GM19372 (cell line): Measurements from ENCODE around the gene GATA2.

Experiments used
- ATAC-seq: cut with Tn5 transposase; IDR thresholded peaks from one replicate; pipeline ENCODE4 v1.9.1; 2021; ENCODE audit warnings: mild to moderate bottlenecking, low read depth, moderate library complexity; ENCODE audit not compliant: unreplicated experiment

Gene GATA2

DNA sequence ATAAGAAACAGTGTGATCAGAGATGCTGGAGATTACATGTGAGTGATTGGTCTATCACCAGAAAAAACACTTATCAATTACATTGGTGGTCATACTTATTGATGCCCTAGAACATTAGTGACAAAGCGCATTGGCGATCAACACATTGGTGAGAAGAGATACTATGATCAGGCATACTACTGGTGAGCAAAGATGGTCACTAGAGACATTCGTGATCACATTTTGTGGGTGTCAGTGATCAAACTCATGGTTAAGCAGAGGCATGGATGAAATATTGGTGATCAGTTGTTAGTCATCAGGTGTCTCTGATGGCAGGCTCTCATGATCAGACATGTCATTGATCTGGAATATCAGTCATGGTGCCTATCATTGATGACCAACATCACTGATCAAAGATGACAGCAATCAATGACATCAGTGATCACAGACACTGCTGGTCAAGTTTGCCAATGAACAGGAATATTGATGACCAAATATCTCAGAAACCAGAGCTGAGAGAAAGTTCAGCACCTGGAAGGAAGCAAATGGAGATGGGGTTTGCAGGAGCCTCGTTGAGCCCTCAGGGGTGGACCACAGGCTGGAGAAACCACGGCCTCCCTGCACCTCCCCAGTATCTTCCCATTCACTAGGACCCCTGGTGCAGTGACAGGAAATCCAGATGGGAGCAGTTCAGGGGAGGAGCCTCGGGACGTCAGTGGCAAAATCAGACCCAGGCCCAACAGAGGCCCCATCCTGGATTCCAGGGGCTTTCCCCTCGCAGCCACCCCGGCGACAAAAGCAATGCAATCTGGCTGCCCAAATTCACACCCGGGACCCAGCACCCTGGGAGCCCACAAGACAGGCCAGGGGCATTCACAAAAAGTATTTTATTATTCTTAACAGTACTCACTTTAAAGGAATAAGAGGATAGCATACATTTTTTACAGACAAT lies 14.2 kb downstream of the GATA2 start:
- no peak for ATAC-seq

DNA sequence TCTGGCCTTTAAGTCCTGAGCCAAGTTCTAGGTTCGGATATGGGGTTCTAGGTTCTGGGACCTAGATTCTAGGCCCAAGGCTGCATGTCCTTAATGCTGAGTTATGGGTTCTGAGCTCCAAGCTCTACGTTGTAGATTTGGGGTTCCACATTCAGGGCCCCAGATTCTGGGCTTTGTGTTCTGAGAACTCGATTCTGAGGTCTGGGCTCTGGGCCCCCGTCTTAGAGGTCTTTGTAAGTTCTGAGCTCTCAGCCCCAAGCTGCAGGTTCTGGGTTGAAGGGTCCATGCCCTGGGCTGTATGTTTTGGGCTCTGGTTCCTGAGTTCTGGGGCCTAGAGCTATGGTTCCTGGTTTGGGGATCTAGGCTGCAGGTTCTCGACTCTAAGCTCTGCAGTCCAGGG lies 16.3 kb downstream of the GATA2 start:
- ATAC-seq: no peak

DNA sequence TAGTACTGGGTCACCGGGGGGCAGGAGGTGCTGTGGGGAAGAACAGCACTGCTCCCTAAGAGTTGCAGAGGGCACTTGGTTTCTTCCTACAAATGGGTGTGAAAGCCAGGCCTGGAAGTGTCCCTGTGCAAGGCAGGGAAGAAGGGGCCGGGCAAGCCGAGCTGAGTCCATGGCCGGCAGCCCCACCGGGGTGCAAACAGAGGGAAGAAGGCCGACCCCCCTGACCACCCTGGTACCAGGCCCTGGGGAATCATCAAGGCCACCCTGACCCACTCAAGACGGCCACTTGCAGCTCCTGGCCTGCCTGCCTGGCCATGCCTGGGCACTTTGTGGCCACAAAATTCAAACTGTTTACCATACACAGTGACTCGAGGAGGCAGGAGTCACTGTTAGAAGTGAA lies 17.6 kb downstream of the GATA2 start:
- no peak for ATAC-seq

DNA sequence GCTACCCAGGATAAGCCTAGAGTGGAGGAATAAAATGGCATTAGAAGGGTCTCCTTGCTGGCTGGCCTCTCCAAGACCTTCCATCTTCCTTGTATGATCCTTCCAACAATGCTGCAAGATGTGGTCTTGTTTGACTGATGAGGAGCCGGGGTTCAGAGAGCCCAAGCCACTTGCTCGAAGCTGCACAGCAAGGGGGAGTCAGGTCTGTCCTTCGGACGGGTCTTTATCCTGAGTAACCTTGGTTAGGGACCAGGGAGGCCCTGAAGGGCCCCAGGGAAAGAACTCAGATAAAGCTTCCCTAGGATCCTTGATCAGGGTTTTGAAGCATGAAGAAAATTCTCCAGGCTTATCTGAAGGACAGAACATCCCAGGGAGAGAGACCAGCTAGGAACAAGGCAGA lies 19.3 kb downstream of the GATA2 start:
- ATAC-seq: no peak

DNA sequence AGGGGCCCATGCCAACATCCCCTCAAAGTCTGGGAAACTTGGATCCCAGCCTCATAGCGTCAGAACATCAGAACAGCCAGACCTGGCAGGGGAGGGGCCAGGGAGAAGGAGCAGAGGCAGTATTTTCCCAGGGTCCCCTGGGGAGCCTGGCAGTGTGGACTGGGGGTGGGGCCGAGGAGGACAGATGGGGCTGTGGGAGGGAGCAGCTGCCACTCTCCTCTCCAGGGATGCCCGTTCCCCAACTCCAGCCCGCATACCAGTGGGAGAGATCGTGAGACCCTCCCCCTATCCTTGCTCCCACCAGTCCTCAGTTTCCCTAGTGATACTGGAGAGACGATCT lies 19.9 kb downstream of the GATA2 start:
- ATAC-seq: no peak

DNA sequence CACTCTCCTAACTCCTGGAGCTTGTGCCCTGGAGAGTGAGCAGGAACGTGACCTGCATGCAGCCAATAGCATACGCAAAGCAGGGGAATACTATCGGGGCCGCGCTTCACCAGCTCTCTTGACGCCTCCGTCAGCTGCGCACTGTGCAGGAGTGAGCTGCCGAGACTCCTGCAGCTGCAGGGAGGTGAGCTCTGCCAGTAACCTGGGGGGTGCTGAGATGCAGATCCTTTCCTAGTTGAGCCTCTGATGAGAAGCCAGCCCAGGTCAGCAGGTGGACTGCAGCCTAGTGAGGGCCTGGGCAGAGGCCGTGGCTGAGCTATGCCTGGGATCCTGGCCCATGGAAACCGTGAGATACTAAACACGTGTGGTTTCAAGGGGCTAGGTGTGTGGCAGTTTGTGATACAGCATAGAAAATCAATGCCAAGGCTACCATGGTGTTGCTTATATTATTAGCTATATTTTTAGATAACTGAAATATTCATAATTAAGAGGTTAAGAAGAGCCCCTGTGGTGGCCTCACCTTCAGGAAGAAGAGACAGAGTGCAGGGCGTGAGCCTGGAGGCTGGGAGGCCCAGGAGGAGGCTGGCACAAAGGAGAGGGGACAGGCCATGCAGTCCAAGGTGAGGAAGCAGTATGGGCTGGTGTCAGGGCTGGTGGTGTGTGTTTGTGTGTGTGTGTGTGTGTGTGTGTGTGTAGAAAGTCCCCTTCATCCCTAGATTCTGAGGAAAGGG lies 20.4 kb downstream of the GATA2 start:
- no peak for ATAC-seq

DNA sequence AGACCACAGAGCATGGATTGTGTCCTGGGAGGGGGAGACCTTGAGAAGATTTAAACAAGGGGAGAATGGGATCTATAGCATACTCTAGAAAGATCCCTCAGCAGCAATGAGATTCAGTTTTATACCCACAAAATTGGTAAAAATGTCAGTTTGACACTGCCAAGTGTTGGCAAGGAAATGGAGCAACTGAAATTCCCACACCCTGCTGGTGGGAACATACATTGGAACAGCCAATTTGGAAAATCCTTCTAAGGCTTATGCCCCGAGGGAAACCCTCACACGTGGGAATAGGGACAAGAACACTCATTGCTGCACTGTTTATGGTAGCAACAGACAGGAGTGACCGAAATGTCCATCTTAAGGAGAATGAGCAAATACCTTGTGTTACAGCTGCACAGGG lies 21.3 kb downstream of the GATA2 start:
- ATAC-seq: no peak

DNA sequence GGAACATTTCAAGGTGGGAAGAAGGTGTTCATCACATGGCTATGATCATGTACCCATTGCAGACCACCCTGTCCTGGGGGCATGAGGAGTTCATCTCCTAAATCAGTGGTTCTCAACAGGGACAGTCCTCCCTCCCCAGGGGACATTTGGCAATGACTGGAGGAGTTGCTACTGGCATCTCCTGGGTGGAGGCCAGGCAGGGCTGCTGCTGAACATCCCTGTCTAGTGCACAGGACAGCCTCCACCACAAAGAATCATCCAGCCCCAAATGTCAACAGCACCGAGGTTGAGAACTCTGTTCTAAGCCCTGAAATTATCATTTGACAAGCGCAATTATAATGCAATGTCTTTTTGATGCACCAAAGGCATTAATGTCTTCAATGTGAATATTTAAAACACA lies 21.9 kb downstream of the GATA2 start:
- ATAC-seq: no peak

DNA sequence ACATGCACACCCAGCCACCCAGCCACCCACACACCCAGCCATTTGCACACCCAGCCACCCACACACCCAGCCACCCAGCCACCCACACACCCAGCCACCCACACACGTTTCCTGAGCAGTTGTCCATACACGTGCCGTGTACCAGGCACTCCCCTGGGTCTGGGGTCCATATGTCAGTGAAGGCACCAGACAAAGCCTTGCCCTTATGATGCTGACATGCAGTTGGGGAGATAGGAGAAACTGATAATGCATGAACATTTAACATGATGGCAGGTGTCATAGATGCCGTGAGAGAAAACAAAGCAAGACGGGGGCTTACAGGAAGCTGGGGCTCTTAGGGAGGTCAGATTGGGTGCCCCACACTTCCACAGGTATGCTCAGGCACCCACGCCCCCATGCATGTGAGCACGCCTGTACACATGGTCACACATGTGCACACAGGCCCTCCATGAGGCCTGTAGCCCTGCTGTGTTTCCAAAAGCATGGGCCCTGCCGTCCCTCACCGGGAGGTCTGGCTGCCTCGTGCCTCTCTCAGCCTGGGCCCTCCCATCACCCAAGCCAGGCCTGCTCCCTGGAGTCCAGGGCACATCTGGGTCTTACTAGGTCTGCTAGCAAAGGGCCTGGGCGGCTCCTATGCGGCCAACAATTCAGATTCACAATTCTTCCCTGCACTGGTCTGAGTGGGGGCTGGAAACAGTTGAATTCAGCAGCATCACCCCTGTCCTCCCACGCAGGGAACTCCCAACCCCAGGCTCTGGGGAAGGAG lies 22.7 kb downstream of the GATA2 start:
- no peak for ATAC-seq

DNA sequence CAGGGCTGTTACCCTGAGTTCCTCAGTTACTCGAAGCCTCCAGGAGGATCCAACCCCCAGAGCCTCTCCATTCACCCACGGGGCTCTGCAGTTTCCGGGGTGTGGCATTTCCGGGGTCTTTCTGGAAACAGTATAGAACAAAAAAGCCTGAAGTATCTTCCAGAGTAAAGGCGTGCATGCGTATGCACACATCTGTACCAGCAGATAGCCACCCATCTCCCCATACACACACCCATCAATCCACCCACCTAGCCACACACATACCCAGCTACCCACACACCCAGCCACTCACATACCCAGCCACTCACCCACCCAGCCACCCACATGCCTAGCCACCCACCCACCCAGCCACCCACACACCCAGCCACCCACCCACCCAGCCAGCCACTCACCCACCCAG lies 23.4 kb downstream of the GATA2 start:
- ATAC-seq: no peak

DNA sequence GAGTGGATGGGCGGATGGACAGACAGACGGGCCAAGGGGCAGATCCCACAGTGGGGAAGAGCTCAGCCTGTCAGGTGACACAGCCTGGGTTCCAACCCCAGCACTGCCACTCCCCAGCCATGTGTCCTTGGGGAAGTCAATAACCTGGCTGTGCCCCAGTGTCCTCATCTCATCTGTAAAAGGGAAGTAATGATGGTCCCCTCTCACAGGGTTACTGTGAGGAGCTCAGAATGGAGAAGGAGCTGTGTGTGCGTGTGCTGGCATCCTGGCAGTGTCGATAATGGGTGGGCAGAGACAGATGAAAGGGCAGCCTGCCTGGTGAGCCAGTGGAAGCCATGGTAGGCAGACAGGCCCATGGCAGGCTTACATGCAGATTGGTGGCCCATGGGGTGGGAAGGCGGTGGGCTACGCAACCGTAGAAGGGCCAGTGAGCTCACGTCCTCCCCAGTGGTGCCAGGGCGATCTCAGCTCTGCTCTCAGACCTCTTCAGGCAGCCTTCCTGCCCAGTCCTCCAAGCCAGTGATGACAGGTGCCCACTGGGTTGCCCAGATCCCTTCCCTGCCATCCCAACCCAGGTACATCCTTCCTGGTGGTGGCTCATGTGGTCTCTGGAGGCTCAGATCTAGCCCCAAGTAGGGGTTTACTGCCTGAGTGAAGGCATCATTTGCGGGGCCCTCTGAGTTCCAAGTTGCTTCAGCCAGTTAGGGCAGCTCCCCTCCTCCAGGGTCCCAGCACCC lies 24.0 kb downstream of the GATA2 start:
- ATAC-seq: no peak

DNA sequence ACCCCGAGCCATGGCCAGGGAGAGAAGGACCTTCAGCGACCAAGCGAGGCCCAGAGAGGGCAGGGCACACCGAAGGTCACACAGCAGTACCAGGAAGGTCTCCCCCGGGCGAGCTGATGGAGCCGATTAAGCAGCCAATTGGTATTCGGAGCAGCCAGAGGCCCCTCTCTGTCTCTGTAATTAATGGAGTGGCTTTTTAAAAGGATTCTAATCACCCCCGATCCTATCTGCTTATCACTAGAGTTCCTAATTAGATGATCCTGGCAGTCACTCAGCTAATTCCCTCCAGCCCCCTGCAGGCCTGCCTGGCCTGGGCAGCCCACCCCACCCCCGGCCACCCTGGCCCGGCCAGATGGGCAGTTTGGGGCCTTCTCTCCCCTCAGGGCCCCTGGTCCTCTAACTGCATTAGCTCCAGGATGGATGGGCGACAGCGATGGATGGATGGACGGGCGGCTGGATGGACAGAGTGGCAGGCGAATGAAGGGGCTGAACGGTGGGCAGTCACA lies 24.7 kb downstream of the GATA2 start:
- no peak for ATAC-seq

DNA sequence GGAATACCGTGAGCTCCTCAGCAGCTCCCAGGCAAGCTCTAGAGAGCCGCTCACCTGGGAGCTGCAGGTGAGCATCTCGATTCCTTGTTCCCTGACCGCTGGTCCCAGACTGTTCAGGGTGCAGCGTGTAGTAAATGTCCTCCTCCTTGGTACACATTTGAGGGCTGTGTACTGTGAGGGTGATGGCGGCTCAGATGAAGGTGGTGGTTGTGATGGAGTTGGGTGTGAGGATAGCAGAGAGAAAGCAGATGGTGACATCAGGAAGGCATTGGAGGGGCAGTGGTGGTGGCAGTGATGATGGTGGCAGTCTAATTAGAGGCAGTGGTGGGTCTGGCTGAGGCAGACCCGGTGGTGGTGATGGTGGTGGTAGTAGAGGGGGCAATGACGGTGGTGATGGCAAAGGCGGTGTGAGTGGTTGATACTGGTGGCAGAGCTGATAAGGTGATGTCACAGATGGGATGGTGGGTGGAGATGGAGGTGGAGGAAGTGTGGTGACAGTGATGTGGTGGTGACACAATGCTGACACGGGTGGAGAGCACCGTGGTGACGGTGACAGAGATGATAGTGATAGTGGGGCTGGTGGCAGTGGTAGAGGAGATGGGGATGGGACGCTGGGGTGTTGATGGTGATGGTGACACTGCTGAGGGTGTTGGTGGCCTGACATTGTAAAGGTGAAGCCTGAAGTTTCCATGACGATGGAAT lies 26.0 kb downstream of the GATA2 start, which contains the start of gene DNAJB8:
DNAJB8 (minus strand) TSS at position 51 of the 702 bp plus-strand sequence. CDS start 3,645 bp downstream, outside the sequence.
- ATAC-seq: no peak

DNA sequence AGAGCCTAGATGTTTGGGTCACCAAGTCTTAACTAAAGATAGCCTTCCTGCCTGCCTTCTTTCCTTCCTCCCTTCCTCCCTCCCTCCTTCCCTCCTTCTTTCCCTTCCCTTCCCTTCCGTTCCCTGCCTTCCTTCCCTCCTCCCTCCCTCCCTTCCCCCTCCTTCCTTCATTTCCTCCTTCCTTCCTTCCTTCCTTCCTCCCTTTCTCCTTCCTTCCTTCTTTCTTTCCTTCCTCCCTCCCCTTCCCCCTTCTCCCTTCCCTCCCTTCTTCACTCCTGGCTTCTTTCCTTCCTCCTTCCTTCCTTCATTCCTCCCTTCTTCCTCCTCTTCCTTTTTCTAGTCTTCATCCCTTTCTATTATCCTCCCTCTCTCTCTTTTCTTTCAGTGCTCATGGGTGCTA lies 28.3 kb downstream of the GATA2 start:
- ATAC-seq: no peak

DNA sequence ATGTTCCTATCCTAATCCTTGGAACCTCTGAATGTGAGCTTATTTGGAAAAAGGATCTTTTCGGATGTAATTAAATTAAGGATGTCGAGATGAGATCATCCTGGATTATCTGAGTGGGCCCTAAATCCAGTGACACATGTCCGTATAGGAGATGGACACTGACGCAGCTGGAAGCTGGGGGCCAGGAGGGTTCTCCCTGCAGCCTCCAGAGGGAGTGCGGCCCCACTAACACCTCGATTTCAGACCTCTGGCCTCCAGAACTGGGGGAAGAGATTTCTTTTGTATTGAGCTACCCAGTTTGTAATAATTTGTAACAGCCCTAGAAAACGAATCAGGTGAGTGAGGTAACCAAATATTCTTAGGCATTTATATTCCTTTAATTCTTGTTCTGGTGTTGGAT lies 28.8 kb downstream of the GATA2 start:
- ATAC-seq: no peak

DNA sequence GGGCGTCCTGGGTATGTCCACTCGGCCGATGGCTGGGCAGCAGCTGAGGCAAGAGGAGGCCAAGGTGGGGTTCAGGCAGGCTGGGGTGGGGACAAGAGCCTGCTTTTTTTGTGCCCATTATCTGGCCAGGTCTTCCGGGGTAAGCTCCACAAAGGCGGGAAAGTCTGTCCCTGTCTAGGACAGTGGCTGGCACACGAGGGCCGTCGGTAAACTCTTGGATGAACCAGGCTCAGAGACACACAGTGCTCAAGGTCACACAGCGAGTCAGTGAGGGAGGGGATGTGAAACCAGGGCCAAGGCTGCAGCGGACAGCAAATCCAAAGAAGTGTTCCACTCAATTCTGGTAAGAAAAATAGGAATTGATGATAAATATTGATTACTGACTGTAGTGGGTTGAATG lies 29.2 kb downstream of the GATA2 start:
- no peak for ATAC-seq

DNA sequence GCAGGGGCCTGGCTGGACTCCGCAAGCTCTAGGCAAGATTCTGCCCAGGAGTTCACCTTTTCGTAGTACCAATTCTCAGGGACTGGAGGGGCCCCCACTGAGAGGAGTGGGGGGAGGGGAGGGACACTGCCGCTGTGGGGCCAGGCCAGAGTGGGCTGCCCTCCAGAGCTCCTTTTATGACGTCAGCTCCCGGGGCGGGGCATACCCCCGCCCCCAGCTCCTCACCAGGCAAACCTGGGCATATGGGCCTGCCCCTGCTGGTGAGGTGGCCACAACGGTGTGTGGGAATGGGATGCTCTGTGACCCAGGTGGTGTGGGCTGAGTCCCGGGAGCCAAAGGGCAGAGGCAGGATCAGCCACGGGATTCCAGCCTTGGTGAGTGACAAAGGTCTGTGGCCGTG lies 29.6 kb downstream of the GATA2 start:
- ATAC-seq: no peak

DNA sequence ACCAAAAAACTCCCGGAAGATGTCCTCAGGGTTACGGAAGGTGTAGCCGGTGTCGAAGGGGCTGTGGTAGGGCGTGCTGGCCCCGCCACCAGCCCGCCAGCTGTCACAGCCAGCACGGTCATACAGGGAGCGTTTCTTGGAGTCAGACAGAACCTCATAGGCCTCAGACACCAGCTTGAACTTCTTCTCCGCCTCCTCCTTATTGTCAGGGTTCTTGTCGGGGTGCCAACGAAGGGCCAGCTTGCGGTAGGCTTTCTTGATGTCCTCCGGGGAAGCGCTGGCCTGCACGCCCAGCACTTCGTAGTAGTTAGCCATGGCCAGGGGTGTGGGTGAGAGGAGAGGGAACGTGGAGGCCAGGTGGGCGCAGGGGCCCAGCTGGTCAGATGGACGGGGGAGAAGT lies 30.1 kb downstream of the GATA2 start:
- no peak for ATAC-seq

DNA sequence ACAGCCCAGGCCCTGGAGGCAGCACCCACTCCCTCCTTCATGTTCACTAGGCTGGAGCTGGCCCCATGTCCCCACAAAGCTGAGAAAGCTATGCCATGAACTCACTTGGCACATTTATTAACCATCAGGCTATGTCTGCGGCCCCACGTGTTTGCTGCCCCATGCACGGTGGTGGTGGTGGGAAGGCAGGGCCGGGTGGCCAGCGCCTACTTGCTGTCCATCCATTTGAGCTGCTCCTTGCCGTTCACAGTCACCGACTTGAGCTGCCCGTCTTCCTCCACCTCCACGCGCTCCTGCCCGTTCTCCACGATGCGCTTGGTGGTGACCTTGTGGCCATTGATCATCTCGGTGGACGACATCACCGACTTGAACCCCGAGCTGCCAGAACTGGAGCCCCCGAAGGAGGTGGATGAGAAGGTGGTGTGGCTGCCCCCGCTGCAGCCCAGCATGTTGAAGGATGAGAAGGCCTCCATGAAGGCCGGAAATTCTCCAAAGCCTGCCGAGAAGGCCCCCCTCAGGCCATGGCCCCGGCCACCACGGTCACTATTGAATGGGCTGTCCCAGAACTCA lies 30.6 kb downstream of the GATA2 start:
- ATAC-seq: no peak
